HEK293T (cell line): ENCODE measurements around the gene SCGN.

Experiments used
- CTCF ChIA-PET: fragments of 350-600 bp; formaldehyde crosslinking; extraction: SDS; loops from one replicate; lab custom pipeline; 2021; ENCODE audit warnings: antibody characterized with exemption, inconsistent platforms; lab: Yijun Ruan, JAX
- POLR2A ChIA-PET: fragments of 350-600 bp; formaldehyde crosslinking; extraction: SDS; loops from one replicate; lab custom pipeline; 2020; ENCODE audit warnings: antibody characterized with exemption, inconsistent platforms; lab: Yijun Ruan, JAX
- DNase-seq: peaks from one replicate; pipeline ENCODE4 v3.0.0; 2012; ENCODE audit warnings: mixed read lengths; ENCODE audit errors: extremely low spot score
- ARNT ChIP-seq: fragments of 450-650 bp; IDR thresholded peaks from 2 replicates; pipeline ENCODE4 v1.6.1; 2017; ENCODE audit warnings: mild to moderate bottlenecking
- BHLHE40 ChIP-seq: fragments of 450-650 bp; IDR thresholded peaks from 2 replicates; pipeline ENCODE4 v1.6.1; 2016; ENCODE audit warnings: mild to moderate bottlenecking, moderate library complexity, borderline replicate concordance
- CTBP1 ChIP-seq: fragments of 450-650 bp; IDR thresholded peaks from 2 replicates; pipeline ENCODE4 v1.6.1; 2016; ENCODE audit warnings: borderline replicate concordance
- ELF4 ChIP-seq: fragments of 450-650 bp; IDR thresholded peaks from 2 replicates; pipeline ENCODE4 v1.6.1; 2017; ENCODE audit warnings: antibody characterized with exemption
- FOXA1 ChIP-seq: fragments of 450-650 bp; IDR thresholded peaks from 2 replicates; pipeline ENCODE4 v1.6.1; 2016; ENCODE audit warnings: mild to moderate bottlenecking
- FOXK2 ChIP-seq: fragments of 450-650 bp; IDR thresholded peaks from 2 replicates; pipeline ENCODE4 v1.6.1; 2016; ENCODE audit warnings: mild to moderate bottlenecking
- FOXM1 ChIP-seq: fragments of 450-650 bp; IDR thresholded peaks from 2 replicates; pipeline ENCODE4 v1.6.1; 2017; ENCODE audit warnings: mild to moderate bottlenecking, borderline replicate concordance
- HDGF ChIP-seq: fragments of 450-650 bp; IDR thresholded peaks from 2 replicates; pipeline ENCODE4 v1.6.1; 2017; ENCODE audit warnings: antibody characterized with exemption, borderline replicate concordance
- L3MBTL2 ChIP-seq: fragments of 450-650 bp; conservative IDR thresholded peaks from 2 replicates; pipeline ENCODE4 v1.6.1; 2016; ENCODE audit warnings: mild to moderate bottlenecking
- LEF1 ChIP-seq: fragments of 450-650 bp; IDR thresholded peaks from 2 replicates; pipeline ENCODE4 v1.6.1; 2017; ENCODE audit warnings: mild to moderate bottlenecking, borderline replicate concordance
- NFRKB ChIP-seq: fragments of 450-650 bp; IDR thresholded peaks from 2 replicates; pipeline ENCODE4 v1.6.1; 2016; ENCODE audit warnings: mild to moderate bottlenecking, moderate library complexity
- PKNOX1 ChIP-seq: fragments of 450-650 bp; IDR thresholded peaks from 2 replicates; pipeline ENCODE4 v1.6.1; 2016
- SP1 ChIP-seq: fragments of 450-650 bp; IDR thresholded peaks from 2 replicates; pipeline ENCODE4 v1.6.1; 2017
- SUZ12 ChIP-seq: fragments of 450-650 bp; IDR thresholded peaks from 2 replicates; pipeline ENCODE4 v1.6.1; 2016; ENCODE audit warnings: mild to moderate bottlenecking
- TARDBP ChIP-seq: fragments of 450-650 bp; IDR thresholded peaks from 2 replicates; pipeline ENCODE4 v1.6.1; 2016
- ZNF384 ChIP-seq: fragments of 450-650 bp; IDR thresholded peaks from 2 replicates; pipeline ENCODE4 v1.6.1; 2016

The SCGN gene

GRCh38 chr6:25630508-25631278, 21.3 kb upstream of the SCGN start:
- no peak for DNase-seq
- ChIA-PET CTCF (no interaction called here), POLR2A (no interaction called here)
- no peak for TF ChIP-seq FOXK2
- no peak for TF ChIP-seq TARDBP
- TF ChIP-seq ARNT = no peak
- no peak for TF ChIP-seq LEF1
- no peak for TF ChIP-seq FOXM1
- TF ChIP-seq PKNOX1 = no peak
- no peak for TF ChIP-seq SP1

DNA sequence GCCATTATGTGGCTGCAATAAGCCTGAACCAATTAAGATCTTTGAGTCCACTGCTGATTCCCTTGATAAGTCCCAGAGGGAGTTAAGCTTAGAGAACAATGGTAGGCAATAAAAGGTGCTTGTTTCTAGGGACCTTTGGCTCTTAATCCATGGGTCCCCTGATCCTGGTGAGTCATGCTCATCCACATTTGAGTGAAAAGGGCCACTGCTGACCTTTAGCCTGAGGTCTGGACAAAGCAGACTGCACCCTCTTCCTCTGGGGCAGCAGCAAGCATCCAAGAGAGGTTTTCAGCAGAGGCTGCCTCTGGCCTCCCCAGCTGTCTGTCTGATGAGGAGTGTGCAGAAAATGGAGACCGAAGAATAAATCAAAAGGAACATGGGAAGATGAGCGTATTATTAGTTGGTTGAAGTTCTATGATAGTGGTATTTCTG, 16.1 kb upstream of the SCGN start:
- POLR2A ChIA-PET = no interaction called here
- no peak for DNase-seq
- CTCF ChIA-PET = no interaction called here
- TF ChIP-seq HDGF (no peak), SUZ12 (no peak), ZNF384 (no peak), L3MBTL2 (no peak), BHLHE40 (no peak), ARNT (no peak), PKNOX1 (no peak), CTBP1 (no peak), TARDBP (no peak), FOXA1 (no peak), LEF1 (no peak), SP1 (no peak), NFRKB (no peak), FOXK2 (no peak)

DNA sequence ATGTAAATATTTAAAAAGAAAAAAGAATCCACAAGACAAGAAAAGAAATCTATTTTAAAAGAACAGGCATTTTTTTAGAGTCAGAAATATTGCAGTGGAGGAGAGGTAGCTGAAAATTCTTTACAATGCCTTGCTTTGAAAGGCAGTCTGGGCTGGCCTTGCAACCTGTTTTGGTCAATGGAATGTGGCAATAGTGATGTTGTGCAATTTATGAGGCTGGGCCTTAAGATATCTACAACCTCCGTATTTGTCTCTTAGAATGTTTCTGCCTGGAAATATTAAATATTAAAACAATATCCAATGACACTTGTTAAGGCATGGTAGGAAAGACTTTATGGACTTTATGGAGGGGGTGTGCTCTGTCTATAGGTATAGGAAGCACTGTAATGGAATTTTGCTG, 14.8 kb upstream of the SCGN start:
- DNase-seq = no peak
- TF ChIP-seq FOXA1 (no peak), HDGF (no peak), FOXM1 (no peak), BHLHE40 (no peak), SUZ12 (no peak), L3MBTL2 (no peak), PKNOX1 (no peak), NFRKB (no peak)
- ChIA-PET CTCF (no interaction called here), POLR2A (no interaction called here)

DNA sequence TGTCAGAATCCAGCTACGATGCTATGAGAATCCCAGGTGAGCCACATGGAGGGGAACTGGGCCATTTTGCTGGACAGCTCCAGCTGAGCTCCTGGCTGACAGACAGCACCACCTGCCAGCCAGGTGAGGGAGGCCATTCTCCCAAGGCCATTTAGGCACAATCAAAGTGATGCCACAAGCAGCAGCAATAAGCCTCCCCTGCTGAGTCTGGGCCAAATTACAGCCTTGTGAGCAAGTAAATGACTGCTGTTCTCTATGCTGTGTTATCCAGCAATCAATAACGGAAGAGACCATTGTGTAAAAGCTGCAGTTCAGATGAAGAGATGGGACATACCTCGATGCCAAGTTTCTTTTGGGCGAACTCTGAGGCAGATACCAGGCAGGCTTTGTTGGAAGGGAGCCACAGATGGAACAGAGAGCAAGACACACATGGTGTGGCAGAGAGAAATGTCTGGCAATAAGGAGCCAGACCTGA, 14.0 kb upstream of the SCGN start:
- ChIA-PET CTCF (no interaction called here), POLR2A (no interaction called here)
- no peak for DNase-seq
- TF ChIP-seq FOXK2 (no peak), L3MBTL2 (no peak), FOXM1 (no peak), BHLHE40 (no peak)

GRCh38 chr6:25639653-25640052, 12.4 kb upstream of the SCGN start:
- CTCF ChIA-PET = interaction anchor here (0.5 kb wide), 1 partner anchor 378 kb away, joined by 5 read pairs; no protein-coding TSS in a partner anchor
- no peak for TF ChIP-seq ELF4
- no peak for TF ChIP-seq NFRKB
- no peak for TF ChIP-seq FOXM1
- no peak for TF ChIP-seq SP1
- TF ChIP-seq L3MBTL2 = no peak
- no peak for TF ChIP-seq TARDBP
- TF ChIP-seq CTBP1 = no peak
- TF ChIP-seq ZNF384 = no peak
- no peak for TF ChIP-seq SUZ12
- TF ChIP-seq ARNT = no peak
- TF ChIP-seq BHLHE40 = no peak
- TF ChIP-seq FOXA1 = no peak
- no peak for TF ChIP-seq FOXK2
- TF ChIP-seq LEF1 = no peak
- TF ChIP-seq PKNOX1 = no peak
- TF ChIP-seq HDGF = no peak
- no peak for DNase-seq
- POLR2A ChIA-PET = no interaction called here

- no peak for TF ChIP-seq L3MBTL2
- TF ChIP-seq SP1 = no peak
- TF ChIP-seq LEF1 = no peak
- TF ChIP-seq TARDBP = no peak
- no peak for TF ChIP-seq BHLHE40
- TF ChIP-seq FOXA1 = no peak
- TF ChIP-seq ELF4 = no peak
- no peak for TF ChIP-seq FOXM1
- no peak for TF ChIP-seq ZNF384
- TF ChIP-seq PKNOX1 = no peak
- no peak for TF ChIP-seq FOXK2
- TF ChIP-seq NFRKB = no peak
- no peak for TF ChIP-seq CTBP1
- no peak for TF ChIP-seq SUZ12
- POLR2A ChIA-PET = no interaction called here
- CTCF ChIA-PET = no interaction called here
- DNase-seq = no peak
These were observed 11.6 kb upstream of the SCGN start for GRCh38 chr6:25640446-25640845.
